GM12878 (cell line): ENCODE measurements around the gene KCNK7. TPM values are rescaled to one million over a fixed set of nuclear protein-coding genes. Genes with fewer than 3 reads are reported as not detected.
A peak's percentile ranks its signal among the peaks of the same experiment; 100 is the strongest.

ENCODE experiments used
- ATF7 ChIP-seq: fragments of 450-650 bp; IDR thresholded peaks from 2 replicates; pipeline ENCODE4 v1.6.1; 2016; ENCODE audit warnings: low read depth, mild to moderate bottlenecking
- BACH1 ChIP-seq: fragments of 450-650 bp; IDR thresholded peaks from 2 replicates; pipeline ENCODE4 v1.6.1; 2017; ENCODE audit warnings: mild to moderate bottlenecking, borderline replicate concordance
- E4F1 ChIP-seq: fragments of 450-650 bp; IDR thresholded peaks from 2 replicates; pipeline ENCODE4 v1.6.1; 2018; ENCODE audit warnings: borderline replicate concordance, mild to moderate bottlenecking; ENCODE audit not compliant: partially characterized antibody
- ESRRA ChIP-seq: IDR thresholded peaks from 2 replicates; pipeline ENCODE4 v1.6.1; 2012; ENCODE audit warnings: mild to moderate bottlenecking, low read length, improper control_type of control experiment
- KDM1A ChIP-seq: fragments of 200-600 bp; sonication (generic); IDR thresholded peaks from 2 replicates; pipeline ENCODE4 v1.6.1; 2016; ENCODE audit warnings: borderline replicate concordance
- MEF2A ChIP-seq: IDR thresholded peaks from 2 replicates; pipeline ENCODE4 v1.6.1; 2011; ENCODE audit warnings: low read depth, mild to moderate bottlenecking, low read length, moderate library complexity; ENCODE audit not compliant: insufficient read depth
- NR2C1 ChIP-seq: fragments of 450-650 bp; IDR thresholded peaks from 2 replicates; pipeline ENCODE4 v1.6.1; 2017; ENCODE audit warnings: antibody characterized with exemption, mild to moderate bottlenecking, moderate library complexity
- NR2F1 ChIP-seq: fragments of 450-650 bp; conservative IDR thresholded peaks from 2 replicates; pipeline ENCODE4 v1.6.1; 2017; ENCODE audit warnings: mild to moderate bottlenecking
- RFX5 ChIP-seq: IDR thresholded peaks from 2 replicates; pipeline ENCODE4 v1.6.1; 2011; ENCODE audit warnings: low read depth, low read length, improper control_type of control experiment
- SMAD1 ChIP-seq: fragments of 450-650 bp; IDR thresholded peaks from 2 replicates; pipeline ENCODE4 v1.6.1; 2018; ENCODE audit warnings: mild to moderate bottlenecking, low read depth; ENCODE audit not compliant: partially characterized antibody
- SMARCA5 ChIP-seq: fragments of 450-650 bp; IDR thresholded peaks from 2 replicates; pipeline ENCODE4 v1.6.1; 2017; ENCODE audit warnings: mild to moderate bottlenecking
- SPI1 ChIP-seq: IDR thresholded peaks from 2 replicates; pipeline ENCODE4 v1.6.1; 2011; ENCODE audit warnings: low read depth, mild to moderate bottlenecking, low read length, moderate library complexity, borderline replicate concordance; ENCODE audit not compliant: insufficient read depth
- SUPT20H ChIP-seq: IDR thresholded peaks from 2 replicates; pipeline ENCODE4 v1.6.1; 2011; ENCODE audit warnings: low read depth, mild to moderate bottlenecking, low read length, moderate library complexity, borderline replicate concordance; ENCODE audit not compliant: control insufficient read depth
- SUZ12 ChIP-seq: fragments of 200-600 bp; sonication (generic); IDR thresholded peaks from one replicate; pipeline ENCODE4 v1.6.1; 2018; ENCODE audit warnings: antibody characterized with exemption, mild to moderate bottlenecking; ENCODE audit not compliant: unreplicated experiment
- TARDBP ChIP-seq: IDR thresholded peaks from 2 replicates; pipeline ENCODE4 v1.6.1; 2016; ENCODE audit warnings: borderline replicate concordance
- ZBED1 ChIP-seq: IDR thresholded peaks from 2 replicates; pipeline ENCODE4 v1.6.1; 2016; ENCODE audit warnings: borderline replicate concordance
- ZBTB40 ChIP-seq: fragments of 450-650 bp; IDR thresholded peaks from 2 replicates; pipeline ENCODE4 v1.6.1; 2016; ENCODE audit warnings: mild to moderate bottlenecking, moderate library complexity, borderline replicate concordance
- ZNF622 ChIP-seq: fragments of 450-650 bp; IDR thresholded peaks from 2 replicates; pipeline ENCODE4 v1.6.1; 2017; ENCODE audit warnings: mild to moderate bottlenecking, inconsistent platforms
- polyA plus RNA-seq, 11 experiments: library from polyadenylated mRNA; depleted of rRNA in 4 of 11; unstranded in 6 of 11; stranded (reverse) in 5 of 11; fragments of >200 nt; fragmentation: Nextera tagmentation in 4 of 11; fragmentation: Illumina TruSeq in 1 of 11; extraction: Ambion mirVana in 4 of 11; extraction: Trizol in 1 of 11; gene quantifications; 1 replicate in 1 of 11; 2 replicates in 10 of 11; pipeline versions ENCODE4 v1.2.1 to v1.2.3, GENCODE V29; 2011 to 2016; ENCODE audit warnings: inconsistent platforms in 2 of 11, missing spikeins in 2 of 11, low read depth in 1 of 11
- total RNA-seq, 4 experiments: library from RNA; depleted of rRNA in 3 of 4; stranded (reverse); fragments of >200 nt in 3 of 4; fragmentation: Illumina TruSeq in 1 of 4; extraction: Trizol in 1 of 4; gene quantifications; 2 replicates each; pipeline versions ENCODE4 v1.2.1 to v1.2.3, GENCODE V29; 2013 to 2021
- TF ChIP-seq, protein P1 (sequence below): fragments of 450-650 bp; IDR thresholded peaks from 2 replicates; pipeline ENCODE4 v1.6.1; 2017; ENCODE audit warnings: mild to moderate bottlenecking, moderate library complexity

KCNK7 gene
- total and polyA plus RNA-seq, 10 of the 15 experiments (the other 5 are each of a cell fraction or from before 2014, with no cell fraction given) = 0.11 to 0.54 (median 0.23) TPM; not detected in 7

GRCh38 chr11:65640483-65641296 is 45.1 kb upstream of the KCNK7 start (continued):
- TF ChIP-seq ZBTB40 = peak; percentile 73; the same call in 1 of the 2 replicates
- peak; percentile 79 for TF ChIP-seq BACH1
- no peak for TF ChIP-seq KDM1A
- TF ChIP-seq SUPT20H = no peak
- TF ChIP-seq ESRRA = no peak
- TF ChIP-seq ZBED1 = no peak
- peak; percentile 33; the same call in 1 of the 2 replicates for TF ChIP-seq ATF7
- no peak for TF ChIP-seq MEF2A
- TF ChIP-seq, protein P1, sequence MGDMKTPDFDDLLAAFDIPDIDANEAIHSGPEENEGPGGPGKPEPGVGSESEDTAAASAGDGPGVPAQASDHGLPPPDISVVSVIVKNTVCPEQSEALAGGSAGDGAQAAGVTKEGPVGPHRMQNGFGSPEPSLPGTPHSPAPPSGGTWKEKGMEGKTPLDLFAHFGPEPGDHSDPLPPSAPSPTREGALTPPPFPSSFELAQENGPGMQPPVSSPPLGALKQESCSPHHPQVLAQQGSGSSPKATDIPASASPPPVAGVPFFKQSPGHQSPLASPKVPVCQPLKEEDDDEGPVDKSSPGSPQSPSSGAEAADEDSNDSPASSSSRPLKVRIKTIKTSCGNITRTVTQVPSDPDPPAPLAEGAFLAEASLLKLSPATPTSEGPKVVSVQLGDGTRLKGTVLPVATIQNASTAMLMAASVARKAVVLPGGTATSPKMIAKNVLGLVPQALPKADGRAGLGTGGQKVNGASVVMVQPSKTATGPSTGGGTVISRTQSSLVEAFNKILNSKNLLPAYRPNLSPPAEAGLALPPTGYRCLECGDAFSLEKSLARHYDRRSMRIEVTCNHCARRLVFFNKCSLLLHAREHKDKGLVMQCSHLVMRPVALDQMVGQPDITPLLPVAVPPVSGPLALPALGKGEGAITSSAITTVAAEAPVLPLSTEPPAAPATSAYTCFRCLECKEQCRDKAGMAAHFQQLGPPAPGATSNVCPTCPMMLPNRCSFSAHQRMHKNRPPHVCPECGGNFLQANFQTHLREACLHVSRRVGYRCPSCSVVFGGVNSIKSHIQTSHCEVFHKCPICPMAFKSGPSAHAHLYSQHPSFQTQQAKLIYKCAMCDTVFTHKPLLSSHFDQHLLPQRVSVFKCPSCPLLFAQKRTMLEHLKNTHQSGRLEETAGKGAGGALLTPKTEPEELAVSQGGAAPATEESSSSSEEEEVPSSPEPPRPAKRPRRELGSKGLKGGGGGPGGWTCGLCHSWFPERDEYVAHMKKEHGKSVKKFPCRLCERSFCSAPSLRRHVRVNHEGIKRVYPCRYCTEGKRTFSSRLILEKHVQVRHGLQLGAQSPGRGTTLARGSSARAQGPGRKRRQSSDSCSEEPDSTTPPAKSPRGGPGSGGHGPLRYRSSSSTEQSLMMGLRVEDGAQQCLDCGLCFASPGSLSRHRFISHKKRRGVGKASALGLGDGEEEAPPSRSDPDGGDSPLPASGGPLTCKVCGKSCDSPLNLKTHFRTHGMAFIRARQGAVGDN = peak; percentile 60
- TF ChIP-seq SPI1 = peak; percentile 83
- no peak for TF ChIP-seq SMAD1
- peak; percentile 53 for TF ChIP-seq SMARCA5
- TF ChIP-seq ZNF622 = no peak
- peak; percentile 49; the same call in 1 of the 2 replicates for TF ChIP-seq NR2F1
- TF ChIP-seq TARDBP = 0 out of 2 replicates have a peak, but pooled peaks have one; percentile 21
- no peak for TF ChIP-seq SUZ12
- TF ChIP-seq RFX5 = no peak
- no peak for TF ChIP-seq NR2C1
- no peak for TF ChIP-seq E4F1
